Adrenal gland (tissue), 12 donors: ENCODE data around the gene MYO5B. TPM values are rescaled to one million over a fixed set of nuclear protein-coding genes. Genes with fewer than 3 reads are reported as not detected.
A peak's percentile ranks its signal among the peaks of the same experiment; 100 is the strongest.

Experiments used
- DNase-seq, 7 donors: peaks; one replicate each; pipeline ENCODE4 v3.0.0-alpha.2; 2019 to 2020
- H3K27ac ChIP-seq, 5 donors: fragments of 200-600 bp; sonication (generic) in 4 of 5; 1 replicate in 3 of 5; 2 replicates in 2 of 5; pipeline versions ENCODE4 v1.5.1 to v1.8.0; 2016 to 2020; ENCODE audit warnings: mild to moderate bottlenecking in 1 of 5
- H3K27me3 ChIP-seq: fragments of 200-600 bp; 2 replicates; pipeline ENCODE4 v1.8.0; 2021
- H3K36me3 ChIP-seq, 2 donors: fragments of 200-600 bp; replicated peaks in 1 of 2; 1 replicate in 1 of 2; 2 replicates in 1 of 2; pipeline versions ENCODE4 v1.5.1 to v1.8.0; 2018 to 2022
- H3K4me1 ChIP-seq, 2 donors: fragments of 200-600 bp; replicated peaks in 1 of 2; 1 replicate in 1 of 2; 2 replicates in 1 of 2; pipeline versions ENCODE4 v1.5.1 to v1.8.0; 2018 to 2021
- H3K4me3 ChIP-seq, 4 donors: fragments of 200-600 bp; sonication (generic) in 3 of 4; one replicate each; pipeline ENCODE4 v1.5.1; 2016 to 2018
- H3K9me3 ChIP-seq, 3 donors: fragments of 200-600 bp; sonication (generic) in 1 of 3; replicated peaks in 1 of 3; 1 replicate in 2 of 3; 2 replicates in 1 of 3; pipeline versions ENCODE4 v1.5.1 to v1.8.0; 2016 to 2021
- CTCF ChIP-seq, 6 experiments: fragments of 450-650 bp in 4 of 6; fragments of 200-600 bp in 2 of 6; sonication (generic) in 1 of 6; IDR thresholded peaks; 1 replicate in 5 of 6; 2 replicates in 1 of 6; pipeline versions ENCODE4 v1.5.1 to v1.8.0; 2016 to 2021; ENCODE audit warnings: antibody characterized with exemption in 6 of 6, mild to moderate bottlenecking in 2 of 6, moderate library complexity in 1 of 6
- POLR2A ChIP-seq, 2 donors: fragments of 450-650 bp; IDR thresholded peaks; one replicate each; pipeline ENCODE4 v1.6.1; 2017; ENCODE audit warnings: antibody characterized with exemption in 2 of 2, mild to moderate bottlenecking in 2 of 2, moderate library complexity in 1 of 2
- WGBS, 4 donors: extraction: QIAGEN DNeasy Blood & Tissue Kit in 2 of 4; methylation state at CpG; one replicate each; pipeline versions ENCODE4 v1.1.5 to v1.1.7; 2013 to 2017; 5-methylcytosine and 5-hydroxymethylcytosine counted together
- intact Hi-C, 2 donors: fragments of 100-400 bp; cut with DNase I; formaldehyde crosslinking; loops; one replicate each; pipeline versions ENCODE4 v1.14.1 to v1.15.0; 2022 to 2023
- polyA plus RNA-seq, 3 donors: library from polyadenylated mRNA; stranded (reverse); fragments of 200-250 nt in 2 of 3; fragments of 350-450 nt in 1 of 3; fragmentation: Illumina TruSeq in 1 of 3; extraction: RNeasy Lipid Tissue Mini Kit (QIAGEN cat#74804) in 1 of 3; gene quantifications; one replicate each; pipeline ENCODE4 v1.2.3, GENCODE V29; 2013 to 2014
- total RNA-seq, 9 donors: library from RNA; depleted of rRNA in 4 of 9; stranded (reverse); fragments of >200 nt in 4 of 9; fragments of 120-200 nt in 1 of 9; fragmentation: NEBNext Ultra II Directional in 1 of 9; extraction: Animal tissue kit (Norgen Biotek cat#: 25700) in 1 of 9; gene quantifications; one replicate each; pipeline versions ENCODE4 v1.1.0 to v1.2.4, GENCODE V29; 2013 to 2023
- donor health status: healthy with polysubstance abuse.
- donor health status: Bipolar disorder and iron deficiency.
- donor health status: DM: yes; HTN: yes; CAD: no.
- donor health status: DM: no; HTN: no; CAD: no.
- donor health status: DM: no; HTN: no; CAD: no.
- donor health status: DM: yes; HTN: yes; CAD: no.

Gene MYO5B
- total and polyA plus RNA-seq, 12 donors = 0.61 to 9.3 (median 2.9) TPM

- peak; percentile 26 to 59 (median 44) for DNase-seq
- TF ChIP-seq CTCF (IDR thresholded peaks at IDR 0.05) (peak; percentile 46 to 66 (median 56)), POLR2A (IDR thresholded peaks at IDR 0.05) (no peak)
- WGBS, 4 donors = 16 to 22% (median 20%) methylated on average over 24 of the region's 24 CpGs
- intact Hi-C loops = no loop called here
- Histone ChIP-seq H3K4me3 (no peak overlapping the region), H3K4me1 (no peaks in the 10 kb centered on the region), H3K27ac (no peak overlapping the region), H3K36me3 (no peaks in the 10 kb centered on the region), H3K9me3 (no peaks in the 10 kb centered on the region), H3K27me3 (peaks cover 5% of the 10 kb centered on the region)
Observed at GRCh38 chr18:50203801-50204604, 9.1 kb upstream of the MYO5B start.

- Histone ChIP-seq H3K27ac (no peak overlapping the region), H3K27me3 (peaks cover 5% of the 10 kb centered on the region), H3K4me3 (no peak overlapping the region), H3K9me3 (no peaks in the 10 kb centered on the region), H3K4me1 (no peaks in the 10 kb centered on the region), H3K36me3 (no peaks in the 10 kb centered on the region)
- no peak for DNase-seq
- no peak for TF ChIP-seq CTCF (IDR thresholded peaks at IDR 0.05)
- TF ChIP-seq POLR2A (IDR thresholded peaks at IDR 0.05) = no peak
- intact Hi-C loops = no loop called here
- 34 to 51% (median 43%) methylated on average over 1 of the region's 1 CpG for WGBS, 4 donors
Observed at GRCh38 chr18:50201476-50202018, 6.6 kb upstream of the MYO5B start.

GRCh38 chr18:50199921-50200320 is 5.0 kb upstream of the MYO5B start:
- no peak overlapping the region for H3K4me3 ChIP-seq
- no peak overlapping the region for H3K27ac ChIP-seq

More at GRCh38 chr18:50199921-50200320, 5.0 kb upstream of the MYO5B start:
- no peak for DNase-seq
- intact Hi-C loops = loop anchor here in 1 of 2 donors (10.0 kb wide), 1 partner anchor 195 kb away; no protein-coding TSS in a partner anchor
- 81 to 100% (median 90%) methylated on average over 1 of the region's 1 CpG for WGBS, 4 donors
- no peaks in the 10 kb centered on the region for H3K4me1 ChIP-seq
- no peak for TF ChIP-seq CTCF (IDR thresholded peaks at IDR 0.05)
- no peak for TF ChIP-seq POLR2A (IDR thresholded peaks at IDR 0.05)
- H3K27me3 ChIP-seq = peaks cover 4% of the 10 kb centered on the region
- H3K9me3 ChIP-seq = no peaks in the 10 kb centered on the region
- H3K36me3 ChIP-seq = no peaks in the 10 kb centered on the region
